Uterus (tissue), 2 donors: ENCODE results near the gene CYP2R1.

ENCODE experiments used
- CTCF ChIP-seq, 4 experiments: fragments of 200-600 bp in 2 of 4; fragments of 450-650 bp in 2 of 4; sonication (generic) in 2 of 4; IDR thresholded peaks; one replicate each; pipeline ENCODE4 v1.5.1; 2016 to 2019; ENCODE audit warnings: antibody characterized with exemption in 4 of 4, mild to moderate bottlenecking in 2 of 4, moderate library complexity in 1 of 4
- POLR2A ChIP-seq, 2 donors: fragments of 450-650 bp; IDR thresholded peaks; one replicate each; pipeline ENCODE4 v1.6.1; 2016; ENCODE audit warnings: antibody characterized with exemption in 2 of 2, mild to moderate bottlenecking in 1 of 2, moderate library complexity in 1 of 2

GRCh38 chr11:14932447-14932846 is 40.4 kb upstream of the CYP2R1 start:
- TF ChIP-seq POLR2A (IDR thresholded peaks at IDR 0.05) (no peak), CTCF (IDR thresholded peaks at IDR 0.05) (no peak)
